Islet precursor cell (in vitro differentiated cells): ENCODE measurements around the gene TRIM62.
A peak's percentile ranks its signal among the peaks of the same experiment; 100 is the strongest.
"Not testable (repeated sequence)": the region's sequence is repeated elsewhere in the genome, so short reads cannot be mapped to it uniquely, and the experiment has no call there.

Experiments
- DNase-seq: peaks from one replicate; pipeline ENCODE4 v3.0.0-alpha.2; 2018

Gene TRIM62

DNA sequence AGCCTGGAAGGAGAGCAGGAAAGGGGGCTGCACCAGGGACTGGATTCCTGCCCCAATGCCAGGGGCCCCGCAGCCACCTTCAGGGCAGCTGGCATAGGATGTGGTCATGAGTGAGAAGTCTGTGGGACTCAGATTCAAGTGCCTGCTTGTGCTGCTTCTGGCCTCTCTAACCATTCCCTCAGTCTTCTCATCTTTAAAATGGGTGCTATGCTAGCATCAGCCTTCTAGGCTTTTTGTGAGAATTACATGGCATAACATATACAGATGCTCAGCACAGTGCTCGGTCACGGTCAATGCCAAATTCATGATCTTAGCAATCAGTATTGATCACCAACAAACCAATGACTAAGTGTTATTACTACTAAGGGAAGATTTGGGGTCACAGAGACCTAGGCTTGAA lies 23.5 kb downstream of the TRIM62 start:
- DNase-seq: no peak

DNA sequence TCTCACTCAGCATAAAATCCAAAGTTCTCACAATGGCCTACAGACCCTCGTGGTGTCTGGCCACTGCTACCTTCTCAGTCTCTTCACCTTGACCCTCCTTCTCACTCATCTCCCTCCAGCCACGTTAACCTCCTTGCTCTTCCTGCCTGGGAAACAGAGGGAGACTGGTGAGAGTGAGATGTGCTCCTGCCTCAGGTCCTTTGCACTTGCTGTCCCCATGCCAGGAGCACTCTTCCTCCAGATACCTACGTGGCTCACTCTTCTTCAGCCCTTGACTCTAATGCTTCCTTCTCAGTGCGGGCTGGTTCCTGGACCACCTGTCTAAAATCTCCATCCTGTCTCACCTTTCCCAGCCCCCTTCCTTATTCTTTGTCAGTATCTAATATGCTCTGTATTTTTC lies 24.7 kb downstream of the TRIM62 start:
- DNase-seq: no peak

GRCh38 chr1:33155877-33156538 lies 25.8 kb downstream of the TRIM62 start:
- DNase-seq: no peak

DNA sequence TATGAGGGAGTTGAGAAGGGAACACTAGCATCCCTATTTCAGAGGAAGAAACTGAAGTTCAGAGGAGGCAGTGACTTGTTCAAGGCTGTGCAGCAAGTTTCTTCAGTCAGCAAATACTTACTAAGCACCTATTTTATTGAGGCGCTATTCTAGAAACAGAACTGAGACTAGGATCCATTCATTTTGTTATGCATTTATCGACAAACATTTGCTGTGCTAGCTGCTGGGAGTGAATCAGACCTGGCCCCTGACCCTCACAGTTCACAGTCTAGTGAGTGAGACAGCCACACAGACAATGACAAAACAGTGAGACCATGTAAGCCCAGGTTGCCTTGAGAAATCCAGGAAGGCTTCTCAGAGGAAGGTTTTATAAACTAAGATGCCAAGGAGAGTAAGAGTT lies 28.2 kb downstream of the TRIM62 start:
- DNase-seq: no peak

DNA sequence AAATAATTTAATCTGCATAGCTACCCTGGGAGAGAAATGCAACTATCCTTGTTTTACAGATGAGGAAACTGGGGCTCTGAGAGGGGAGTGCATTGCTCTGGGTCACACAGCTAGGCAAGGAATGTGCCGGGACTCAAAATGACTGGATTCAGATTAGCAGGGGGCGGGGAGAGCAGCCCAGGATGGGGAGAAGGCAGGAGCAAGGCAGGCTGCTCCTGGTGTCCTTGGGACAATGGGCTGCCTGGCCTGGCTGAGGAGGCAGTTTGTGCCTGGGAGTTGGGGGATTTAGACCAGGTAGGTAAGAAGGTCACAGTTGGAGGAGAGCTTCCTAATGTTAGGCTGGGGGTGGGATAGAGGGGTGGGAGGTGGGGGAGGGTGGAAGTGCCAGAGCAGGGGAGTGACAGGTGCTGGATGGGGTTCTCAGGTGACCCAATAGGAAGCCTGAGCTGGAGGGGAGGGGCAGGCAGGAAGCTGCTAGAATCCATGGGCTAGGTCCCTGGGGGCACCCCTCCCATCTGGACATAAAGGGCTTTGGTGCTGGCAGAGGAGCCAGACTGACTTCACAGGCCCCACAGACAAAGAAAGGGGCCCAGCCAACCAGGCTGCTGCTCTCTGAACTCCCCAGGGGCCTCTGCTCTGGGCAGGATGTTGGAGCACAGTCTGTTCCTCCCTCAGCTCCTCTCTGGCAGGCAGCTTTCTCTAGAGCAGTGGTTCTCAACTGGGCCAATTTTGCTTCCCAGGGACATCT lies 29.0 kb downstream of the TRIM62 start:
- peak; percentile 88 for DNase-seq

- no peak for DNase-seq
Observed at GRCh38 chr1:33151116-33151515, 30.7 kb downstream of the TRIM62 start.

DNA sequence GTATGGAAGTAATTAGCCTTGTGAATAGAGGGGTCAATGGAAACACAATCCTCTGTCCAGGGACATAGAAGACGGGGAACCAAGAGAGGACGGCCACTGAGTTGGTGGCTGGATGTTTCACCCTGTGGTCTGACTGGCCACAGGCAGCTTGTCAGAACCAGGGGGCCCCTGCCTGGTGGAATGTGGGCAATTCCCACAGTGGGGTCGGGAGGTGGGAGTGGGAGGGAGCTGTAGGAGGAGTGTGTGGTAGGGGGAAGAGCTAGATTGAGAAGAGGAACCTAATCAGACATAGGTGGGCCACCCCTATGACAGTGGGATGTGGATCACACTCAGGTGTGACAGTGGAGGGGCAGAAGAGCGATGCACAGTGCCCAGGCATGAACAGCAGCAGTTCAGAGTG lies 31.3 kb downstream of the TRIM62 start:
- DNase-seq: no peak

DNA sequence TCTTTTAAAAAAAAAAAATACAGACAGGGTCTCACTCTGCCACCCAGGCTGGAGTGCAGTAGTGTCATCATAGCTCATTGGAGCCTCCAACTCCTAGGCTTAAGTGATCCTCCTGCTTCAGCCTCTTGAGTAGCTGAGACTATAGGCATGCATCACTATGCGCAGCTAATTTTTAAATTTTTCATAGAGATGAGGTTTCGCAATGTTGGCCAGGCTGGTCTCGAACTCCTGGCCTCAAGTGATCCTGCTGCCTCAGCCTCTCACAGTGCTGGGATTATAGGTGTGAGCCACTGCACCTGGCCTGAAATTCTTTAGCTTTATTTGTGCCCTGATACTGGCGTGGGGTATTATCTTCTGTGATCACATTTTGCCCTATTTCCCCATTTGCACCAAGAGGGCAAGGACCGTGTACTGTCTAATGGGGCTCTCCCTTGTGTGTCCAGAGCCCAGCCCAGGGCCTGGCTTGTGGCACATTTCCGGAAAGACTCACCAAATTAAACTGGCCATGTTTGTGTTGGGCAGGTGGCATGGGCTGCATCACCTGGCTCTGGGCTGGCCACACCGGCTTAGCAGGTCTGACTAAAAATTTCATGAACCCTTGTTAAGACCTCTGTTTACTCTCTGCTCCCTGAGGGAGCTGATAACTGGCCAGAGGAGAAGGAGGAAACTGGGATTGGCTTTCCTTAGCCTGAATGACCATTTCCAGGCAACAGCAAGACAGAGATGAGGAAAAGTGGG lies 32.2 kb downstream of the TRIM62 start:
- no peak for DNase-seq

- DNase-seq: no peak
Observed at GRCh38 chr1:33148615-33149014, 33.2 kb downstream of the TRIM62 start.

GRCh38 chr1:33147997-33148314 lies 33.9 kb downstream of the TRIM62 start:
- no peak for DNase-seq

DNA sequence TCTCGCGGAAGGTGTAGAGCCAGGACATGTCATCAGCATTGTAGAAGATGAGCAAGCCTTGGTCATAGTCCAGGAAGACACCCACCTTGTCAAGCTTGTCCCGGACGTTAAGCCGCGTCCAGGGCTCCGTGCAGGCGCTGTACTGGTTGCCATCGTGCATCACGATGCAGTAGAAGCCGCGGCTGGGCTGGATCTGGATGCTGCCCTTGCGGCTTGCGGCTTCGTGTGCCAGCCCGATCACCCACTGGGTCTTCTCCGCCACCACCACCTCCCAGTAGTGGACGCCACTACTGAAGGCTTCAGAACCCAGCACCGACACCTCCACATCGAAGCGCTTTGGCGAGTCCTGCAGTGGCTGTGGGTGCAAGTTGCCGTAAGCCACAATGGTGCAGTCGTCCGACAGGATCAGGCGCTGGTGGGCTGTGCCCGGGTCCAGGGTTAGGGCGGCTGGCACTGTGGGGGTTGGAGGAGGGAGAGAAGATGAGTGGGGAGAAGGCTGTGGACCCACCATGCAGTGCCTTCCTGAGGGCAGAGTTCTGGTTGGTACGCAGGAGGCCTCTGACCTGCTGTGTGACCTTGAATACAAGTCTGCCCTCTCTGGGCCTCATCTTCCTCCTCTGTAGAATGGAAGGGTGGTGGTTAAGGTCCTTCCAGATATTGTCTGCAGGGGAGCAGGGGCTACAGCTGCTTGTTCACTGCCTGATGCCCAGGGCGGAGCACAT lies 34.4 kb downstream of the TRIM62 start:
- no peak for DNase-seq

DNA sequence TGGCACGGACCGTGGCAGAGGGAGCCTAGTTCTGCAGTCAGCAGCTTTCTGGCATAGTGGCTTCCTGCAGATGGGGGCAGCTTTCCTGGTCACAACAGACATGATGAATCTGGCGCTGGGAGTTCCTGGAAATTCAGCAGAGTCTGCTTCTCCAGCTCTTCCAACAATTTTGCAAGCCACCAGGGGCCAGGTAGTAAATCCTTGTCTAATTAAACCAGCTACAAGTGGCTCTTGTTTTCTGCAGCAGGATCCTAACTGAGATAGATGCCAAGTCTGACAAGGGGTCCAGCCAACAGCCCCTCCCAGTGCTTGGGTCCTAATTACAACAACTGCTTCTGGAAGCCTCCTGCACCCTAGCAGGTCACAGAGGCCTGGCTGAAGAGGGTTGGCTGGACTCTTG lies 35.8 kb downstream of the TRIM62 start:
- no peak for DNase-seq

DNA sequence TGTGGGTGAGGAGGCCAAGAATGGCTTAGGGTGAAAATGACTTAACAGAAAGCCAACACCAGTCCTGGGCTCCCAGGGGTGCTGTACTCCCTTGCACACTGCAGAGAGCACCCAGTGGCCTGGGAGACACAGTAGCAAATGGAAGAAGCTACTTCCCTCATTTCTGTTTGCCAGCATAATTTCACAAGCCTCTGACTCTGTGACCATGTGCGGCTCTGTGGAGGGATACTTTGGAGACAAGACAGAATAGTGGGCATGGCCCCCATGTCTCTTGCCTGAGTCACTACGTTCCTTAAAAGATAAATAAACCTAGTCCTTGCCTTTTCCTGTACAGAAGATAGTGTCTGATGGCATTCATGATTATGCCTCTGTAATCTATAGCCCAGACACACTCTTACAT lies 38.1 kb downstream of the TRIM62 start:
- no peak for DNase-seq

DNA sequence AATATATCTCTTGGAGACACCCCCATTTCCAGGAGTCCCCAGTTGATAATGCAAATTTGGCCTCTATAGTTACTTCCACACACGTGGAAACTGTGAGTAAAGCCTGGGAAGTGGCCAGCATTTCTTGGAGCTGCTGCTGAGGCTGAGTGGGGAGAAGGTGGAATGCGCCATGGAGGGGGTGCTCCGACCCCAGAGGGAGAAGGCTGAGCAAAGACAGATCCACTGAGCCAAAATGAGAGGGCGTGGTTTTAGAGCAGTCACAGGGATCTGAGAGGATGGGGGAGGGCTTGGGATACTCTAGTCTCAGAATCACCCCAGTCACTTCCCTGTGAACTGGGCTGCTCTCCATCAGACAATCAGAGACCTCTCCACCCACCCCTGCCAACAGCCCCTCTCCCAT lies 38.7 kb downstream of the TRIM62 start:
- DNase-seq: no peak

DNA sequence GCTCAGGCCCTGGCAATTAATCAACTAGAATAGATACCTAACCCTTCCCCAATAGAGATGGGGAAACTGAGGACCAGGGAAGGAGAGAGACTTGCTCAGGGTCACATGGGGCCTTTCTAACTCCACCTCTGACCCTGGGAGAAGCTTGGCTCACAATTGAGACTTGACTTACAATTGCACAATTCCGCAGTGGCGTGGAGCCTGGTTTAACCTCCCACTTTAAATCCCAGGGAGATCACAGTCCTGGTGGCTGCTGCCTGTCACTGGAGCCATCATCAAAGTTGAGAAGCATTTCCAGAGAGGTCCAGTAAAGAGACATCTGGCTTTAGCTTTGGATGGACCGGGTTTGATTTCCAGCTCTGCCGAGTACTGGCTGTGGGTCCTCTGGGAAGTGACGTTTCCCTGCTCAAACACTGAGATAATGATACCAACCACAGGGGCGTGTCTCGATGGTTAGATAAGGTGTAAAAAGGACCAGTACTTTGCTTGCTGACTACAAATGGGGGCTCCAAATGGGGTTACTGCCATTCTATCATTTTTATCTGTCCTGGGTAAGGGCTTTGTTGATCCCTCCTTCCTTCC lies 39.3 kb downstream of the TRIM62 start:
- no peak for DNase-seq

DNA sequence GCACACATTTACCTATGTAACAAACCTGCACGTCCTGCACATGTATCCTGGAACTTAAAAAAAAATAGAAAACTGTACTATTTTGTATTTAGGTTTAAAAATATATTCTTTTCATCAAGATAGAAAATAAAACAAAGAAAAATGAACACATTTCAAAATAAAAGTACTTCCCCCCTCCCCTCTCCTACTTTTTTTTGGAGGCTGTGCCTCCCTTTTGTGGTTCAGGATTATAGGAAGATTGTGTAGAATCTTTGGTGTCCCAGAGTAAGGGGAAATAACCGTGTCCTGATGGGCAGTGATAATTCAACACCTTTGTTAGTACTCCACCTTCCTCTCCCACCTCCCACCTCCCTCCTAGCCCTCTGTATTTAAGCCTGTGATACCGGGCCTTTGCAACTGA lies 40.1 kb downstream of the TRIM62 start:
- no peak for DNase-seq

GRCh38 chr1:33141216-33141615 lies 40.6 kb downstream of the TRIM62 start:
- DNase-seq: no peak

DNA sequence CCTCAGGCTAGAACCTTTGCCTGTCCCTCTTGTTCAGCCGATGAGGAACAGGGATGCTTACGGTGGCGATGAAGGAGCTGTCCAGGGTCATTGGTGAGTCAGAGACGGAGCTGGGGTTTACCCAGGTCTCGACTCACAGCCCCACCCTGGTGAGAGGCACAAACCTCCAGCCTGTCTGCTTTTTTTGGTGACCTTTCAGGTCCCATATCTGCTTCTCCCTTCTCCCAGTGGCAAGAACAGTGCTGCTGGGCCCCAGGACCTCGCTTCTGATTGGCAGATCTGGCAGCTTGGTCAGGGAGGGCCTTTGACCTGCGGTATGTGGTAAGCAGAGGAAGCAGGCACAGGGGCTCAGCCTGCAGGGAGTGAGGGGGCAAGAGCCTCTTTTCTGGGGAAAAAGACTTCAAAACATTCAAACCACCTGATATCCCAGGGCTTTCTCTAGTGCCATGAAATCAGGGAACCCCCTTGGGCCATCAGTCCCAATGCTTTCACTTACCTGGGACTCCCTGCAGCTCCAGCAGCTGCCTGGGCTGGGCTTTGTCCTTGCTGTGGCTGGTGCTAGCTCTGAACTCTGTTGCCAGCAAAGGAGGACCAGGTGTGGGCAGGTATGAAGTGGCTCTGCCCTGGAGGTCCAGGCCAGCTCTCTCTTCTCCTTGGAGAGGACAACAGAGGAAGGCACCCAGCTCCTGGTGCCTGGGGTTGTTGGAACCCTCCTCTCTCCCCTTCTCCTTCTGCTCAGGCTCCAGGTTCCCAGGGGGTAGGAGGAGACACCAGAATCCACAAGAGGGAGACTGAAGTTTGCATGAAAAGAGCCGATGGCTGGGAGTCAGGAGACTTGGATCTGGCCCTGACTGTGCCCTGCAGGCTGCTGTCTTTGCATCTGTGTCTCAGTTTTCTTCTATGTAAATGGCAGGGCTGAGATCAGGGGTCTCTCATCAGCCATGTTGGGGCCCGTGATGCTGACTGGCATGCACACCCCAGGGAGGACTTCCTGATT lies 41.4 kb downstream of the TRIM62 start:
- DNase-seq: peak; percentile 82

DNA sequence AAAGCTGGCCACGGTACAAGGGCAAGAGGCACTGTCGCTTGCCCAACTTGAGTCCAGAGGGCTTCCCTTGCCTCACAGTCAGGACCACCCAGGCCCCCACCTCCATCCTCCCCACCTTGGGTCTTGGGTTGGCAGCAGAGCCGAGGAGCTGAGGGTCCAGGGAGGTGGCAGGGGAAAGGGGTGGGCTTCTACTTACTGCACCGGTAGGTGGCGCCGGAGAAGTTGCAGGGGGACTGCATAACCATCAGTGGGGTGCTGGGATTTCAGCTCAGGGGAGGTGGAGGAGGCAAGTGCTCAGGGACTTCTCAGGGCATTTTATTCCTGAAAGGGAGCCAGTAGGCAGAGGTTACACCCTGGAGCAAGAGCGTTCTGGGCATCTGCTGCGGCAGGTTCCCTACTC lies 44.0 kb downstream of the TRIM62 start:
- DNase-seq: peak; percentile 69

GRCh38 chr1:33136041-33136440 lies 45.8 kb downstream of the TRIM62 start:
- DNase-seq: not testable (repeated sequence)

GRCh38 chr1:33133478-33134105 lies 48.3 kb downstream of the TRIM62 start:
- DNase-seq: no peak
